Common myeloid progenitor, CD34-positive (primary cell): Measurements from ENCODE around the gene KIF12.
"Not testable (repeated sequence)": the region's sequence is repeated elsewhere in the genome, so short reads cannot be mapped to it uniquely, and the experiment has no call there.

Experiments used
- CTCF ChIA-PET: fragments of 350-600 bp; sonication (Branson Sonifier 250); formaldehyde crosslinking; loops from one replicate; lab custom pipeline; 2021; ENCODE audit warnings: antibody characterized with exemption; lab: Charles Lee
- POLR2A ChIA-PET: fragments of 350-600 bp; sonication (Branson Sonifier 250); formaldehyde crosslinking; loops from one replicate; lab custom pipeline; 2021; ENCODE audit warnings: antibody characterized with exemption; lab: Charles Lee
- DNase-seq, 3 donors: peaks; one replicate each; pipeline versions ENCODE4 v3.0.0 to v3.0.0-alpha.2; 2013
- H3K27ac ChIP-seq, 2 experiments: 1 replicate in 1 of 2; 2 replicates in 1 of 2; pipeline ENCODE4 v1.7.0; 2013; ENCODE audit warnings: inconsistent platforms in 2 of 2, low read length in 2 of 2, mild to moderate bottlenecking in 2 of 2, low read depth in 1 of 2, moderate library complexity in 1 of 2; ENCODE audit not compliant: severe bottlenecking in 2 of 2, insufficient read depth in 1 of 2, poor library complexity in 1 of 2
- H3K27me3 ChIP-seq, 5 experiments: replicated peaks in 2 of 5; 1 replicate in 3 of 5; 2 replicates in 2 of 5; pipeline versions ENCODE4 v1.6.1 to v1.7.0; 2013; ENCODE audit warnings: low read length in 4 of 5, mild to moderate bottlenecking in 2 of 5, moderate library complexity in 2 of 5, inconsistent platforms in 1 of 5; ENCODE audit not compliant: insufficient read depth in 5 of 5, control insufficient read depth in 4 of 5
- H3K36me3 ChIP-seq, 4 experiments: 1 replicate in 2 of 4; 2 replicates in 2 of 4; pipeline versions ENCODE4 v1.6.1 to v1.7.0; 2013; ENCODE audit warnings: low read length in 3 of 4, control low read depth in 1 of 4, mild to moderate bottlenecking in 1 of 4; ENCODE audit not compliant: control insufficient read depth in 4 of 4, insufficient read depth in 4 of 4
- H3K4me1 ChIP-seq, 4 experiments: 1 replicate in 3 of 4; 2 replicates in 1 of 4; pipeline versions ENCODE4 v1.6.1 to v1.7.1; 2013; ENCODE audit warnings: low read length in 3 of 4, mild to moderate bottlenecking in 3 of 4, control low read depth in 1 of 4, inconsistent platforms in 1 of 4, moderate library complexity in 1 of 4; ENCODE audit not compliant: control insufficient read depth in 4 of 4, insufficient read depth in 4 of 4; ENCODE audit errors: control extremely low read depth in 1 of 4
- H3K4me3 ChIP-seq, 7 experiments: 1 replicate in 4 of 7; 2 replicates in 3 of 7; pipeline versions ENCODE4 v1.5.1 to v1.7.0; 2013; ENCODE audit warnings: mild to moderate bottlenecking in 7 of 7, low read length in 6 of 7, moderate library complexity in 6 of 7, inconsistent platforms in 2 of 7, low read depth in 2 of 7, control low read depth in 1 of 7; ENCODE audit not compliant: insufficient read depth in 4 of 7, control insufficient read depth in 1 of 7; ENCODE audit errors: extremely low read depth in 1 of 7
- H3K9me3 ChIP-seq, 5 experiments: 1 replicate in 4 of 5; 2 replicates in 1 of 5; pipeline versions ENCODE4 v1.6.1 to v1.7.1; 2013; ENCODE audit warnings: low read length in 4 of 5, mild to moderate bottlenecking in 2 of 5, inconsistent platforms in 1 of 5, low read depth in 1 of 5, moderate library complexity in 1 of 5; ENCODE audit not compliant: control insufficient read depth in 4 of 5, insufficient read depth in 2 of 5; ENCODE audit errors: control extremely low read depth in 1 of 5
- WGBS: methylation state at CpG from one replicate; pipeline ENCODE4 v1.1.5; 2013; ENCODE audit not compliant: insufficient coverage; 5-methylcytosine and 5-hydroxymethylcytosine counted together

Gene KIF12

GRCh38 chr9:114046237-114046755, 52.8 kb downstream of the KIF12 start:
- H3K4me3 ChIP-seq: no peak overlapping the region
- no peaks in the 10 kb centered on the region for H3K27me3 ChIP-seq
- POLR2A ChIA-PET: no interaction called here
- 100% methylated on average over 2 of the region's 4 CpGs for WGBS
- no peak overlapping the region for H3K27ac ChIP-seq
- CTCF ChIA-PET: no interaction called here
- H3K9me3 ChIP-seq: peaks cover 0 to 11% (median 0%) of the 10 kb centered on the region in 5 experiments
- no peak for DNase-seq
- no peaks in the 10 kb centered on the region for H3K4me1 ChIP-seq
- peaks cover 6 to 50% (median 33%) of the 10 kb centered on the region in 4 experiments for H3K36me3 ChIP-seq

- Histone ChIP-seq H3K36me3 (peaks cover 4 to 39% (median 18%) of the 10 kb centered on the region in 4 experiments), H3K9me3 (peaks cover 0 to 11% (median 0%) of the 10 kb centered on the region in 5 experiments)
- H3K4me3 ChIP-seq, DNase-seq, H3K27me3 ChIP-seq, H3K27ac ChIP-seq, H3K4me1 ChIP-seq, POLR2A ChIA-PET, CTCF ChIA-PET: not testable (repeated sequence)
Observed at GRCh38 chr9:114043660-114044059, 55.4 kb downstream of the KIF12 start.
